ENCODE data around the gene FNTB. TPM values are rescaled to one million over a fixed set of nuclear protein-coding genes. Genes with fewer than 3 reads are reported as not detected.

Gene FNTB
- total RNA-seq, 2 donors from 2014 or later, result 12.1 to 20.7 TPM

GRCh38 chr14:64945431-64946178 is 41.1 kb upstream of the FNTB start:
- no peak for DNase-seq
- Histone ChIP-seq H3K4me3 (no peak overlapping the region), H3K27ac (no peak overlapping the region), H3K9ac (ENCODE audit: low read depth in 2 of 2, low read length in 2 of 2) (no peak overlapping the region), H3K4me1 (peaks cover 8% of the 10 kb centered on the region), H3K27me3 (no peaks in the 10 kb centered on the region), H3K9me3 (no peaks in the 10 kb centered on the region), H3K36me3 (no peaks in the 10 kb centered on the region)
- TF ChIP-seq CTCF (IDR thresholded peaks at IDR 0.05), result no peak
- intact Hi-C loops (cut with DNase I), result no loop called here

- Histone ChIP-seq H3K9me3 (no peaks in the 10 kb centered on the region), H3K27me3 (no peaks in the 10 kb centered on the region), H3K4me1 (peaks cover 8% of the 10 kb centered on the region), H3K36me3 (no peaks in the 10 kb centered on the region), H3K27ac (no peak overlapping the region), H3K4me3 (no peak overlapping the region), H3K9ac (ENCODE audit: low read depth in 2 of 2, low read length in 2 of 2) (no peak overlapping the region)
- intact Hi-C loops (cut with DNase I), result no loop called here
- TF ChIP-seq CTCF (IDR thresholded peaks at IDR 0.05), result no peak
- no peak for DNase-seq
These were observed 40.2 kb upstream of the FNTB start for GRCh38 chr14:64946310-64947045.

- intact Hi-C loops (cut with DNase I), result no loop called here
- no peak overlapping the region for H3K4me3 ChIP-seq
- H3K27me3 ChIP-seq, result no peaks in the 10 kb centered on the region
- H3K36me3 ChIP-seq, result no peaks in the 10 kb centered on the region
- DNase-seq, result no peak
- peaks cover 8% of the 10 kb centered on the region for H3K4me1 ChIP-seq
- TF ChIP-seq CTCF (IDR thresholded peaks at IDR 0.05), result no peak
- no peak overlapping the region for H3K9ac ChIP-seq (ENCODE audit: low read depth in 2 of 2, low read length in 2 of 2)
- no peak overlapping the region for H3K27ac ChIP-seq
- H3K9me3 ChIP-seq, result no peaks in the 10 kb centered on the region
These were observed 38.7 kb upstream of the FNTB start for GRCh38 chr14:64947710-64948611.

GRCh38 chr14:64948612-64949210 is 38.0 kb upstream of the FNTB start:
- TF ChIP-seq CTCF (IDR thresholded peaks at IDR 0.05), result no peak
- Histone ChIP-seq H3K36me3 (no peaks in the 10 kb centered on the region), H3K27me3 (no peaks in the 10 kb centered on the region), H3K27ac (no peak overlapping the region), H3K9me3 (no peaks in the 10 kb centered on the region), H3K4me1 (peaks cover 5% of the 10 kb centered on the region), H3K9ac (ENCODE audit: low read depth in 2 of 2, low read length in 2 of 2) (no peak overlapping the region), H3K4me3 (no peak overlapping the region)
- DNase-seq, result no peak
- intact Hi-C loops (cut with DNase I), result no loop called here

GRCh38 chr14:64950889-64951288 is 35.8 kb upstream of the FNTB start:
- Histone ChIP-seq H3K36me3 (no peaks in the 10 kb centered on the region), H3K27me3 (no peaks in the 10 kb centered on the region)
- no peak for TF ChIP-seq CTCF (IDR thresholded peaks at IDR 0.05)

More at GRCh38 chr14:64950889-64951288, 35.8 kb upstream of the FNTB start:
- Histone ChIP-seq H3K27ac (no peak overlapping the region), H3K4me3 (no peak overlapping the region), H3K9me3 (no peaks in the 10 kb centered on the region), H3K9ac (ENCODE audit: low read depth in 2 of 2, low read length in 2 of 2) (no peak overlapping the region), H3K4me1 (no peaks in the 10 kb centered on the region)
- intact Hi-C loops (cut with DNase I), result no loop called here
- DNase-seq, result no peak

Measured in colonic mucosa (tissue), 4 donors.